LHCN-M2 (cell line): ENCODE results near the gene RBFOX1. TPM values are rescaled to one million over a fixed set of nuclear protein-coding genes. Genes with fewer than 3 reads are reported as not detected.

Experiments
- DNase-seq: peaks from one replicate; pipeline ENCODE4 v3.0.0-alpha.2; 2012; ENCODE audit warnings: low read depth
- total RNA-seq: library from RNA; depleted of rRNA; stranded (reverse); fragments of >200 nt; gene quantifications from 2 replicates; pipeline ENCODE4 v1.2.3, GENCODE V29; 2014

RBFOX1 gene
- total RNA-seq, 1 experiment from 2014 or later, result 3.7 TPM

DNA sequence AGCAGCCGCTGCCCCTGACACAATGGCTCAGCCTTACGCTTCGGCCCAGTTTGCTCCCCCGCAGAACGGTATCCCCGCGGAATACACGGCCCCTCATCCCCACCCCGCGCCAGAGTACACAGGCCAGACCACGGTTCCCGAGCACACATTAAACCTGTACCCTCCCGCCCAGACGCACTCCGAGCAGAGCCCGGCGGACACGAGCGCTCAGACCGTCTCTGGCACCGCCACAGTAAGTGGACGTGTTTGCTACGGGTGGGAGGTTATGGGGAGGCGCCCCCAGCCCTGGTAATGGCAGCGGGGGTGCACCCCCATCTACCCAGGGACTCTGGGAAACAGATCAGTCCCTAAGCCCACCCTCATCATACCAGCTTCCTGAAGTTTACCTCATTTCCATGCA lies 185.5 kb downstream of the RBFOX1 start:
- DNase-seq, result no peak

DNA sequence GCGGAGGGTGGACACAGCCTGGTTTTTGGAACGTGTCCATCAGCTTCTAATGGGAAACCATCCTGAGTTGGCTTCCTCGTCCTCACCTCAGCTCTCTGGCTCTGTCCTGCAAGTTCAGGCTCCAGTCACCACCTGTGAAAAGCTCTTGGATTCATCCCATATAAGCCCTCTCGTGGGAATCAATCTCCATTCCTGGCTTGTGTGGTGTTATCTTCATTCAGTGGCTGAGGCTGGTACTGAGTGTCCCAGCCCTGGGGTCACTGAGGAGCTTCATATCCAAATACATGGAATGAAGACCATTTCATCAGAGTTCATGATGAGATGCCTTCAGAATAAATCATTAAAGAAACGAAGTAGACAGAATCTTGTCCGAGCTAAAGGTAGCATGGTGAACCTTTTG lies 189.2 kb downstream of the RBFOX1 start:
- no peak for DNase-seq

DNA sequence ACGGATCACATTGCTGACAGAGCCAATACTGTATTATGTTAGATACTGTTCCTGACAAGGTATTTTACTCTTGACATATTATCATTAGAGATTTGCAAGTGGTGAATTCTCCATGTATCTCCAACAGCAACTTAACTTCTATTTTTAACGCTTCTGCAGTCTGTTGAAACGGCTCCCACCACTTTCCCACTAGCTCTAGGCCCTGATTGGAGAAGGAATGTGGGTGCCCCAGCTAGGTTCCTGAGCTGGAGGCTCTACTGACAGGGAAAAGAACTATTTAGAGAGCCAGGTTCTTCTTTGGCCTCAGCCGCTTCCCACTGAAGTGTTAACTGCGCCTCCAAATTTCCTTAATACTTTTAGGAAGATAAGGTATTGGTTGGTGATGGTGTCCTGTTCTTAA lies 191.8 kb downstream of the RBFOX1 start:
- DNase-seq, result no peak

DNA sequence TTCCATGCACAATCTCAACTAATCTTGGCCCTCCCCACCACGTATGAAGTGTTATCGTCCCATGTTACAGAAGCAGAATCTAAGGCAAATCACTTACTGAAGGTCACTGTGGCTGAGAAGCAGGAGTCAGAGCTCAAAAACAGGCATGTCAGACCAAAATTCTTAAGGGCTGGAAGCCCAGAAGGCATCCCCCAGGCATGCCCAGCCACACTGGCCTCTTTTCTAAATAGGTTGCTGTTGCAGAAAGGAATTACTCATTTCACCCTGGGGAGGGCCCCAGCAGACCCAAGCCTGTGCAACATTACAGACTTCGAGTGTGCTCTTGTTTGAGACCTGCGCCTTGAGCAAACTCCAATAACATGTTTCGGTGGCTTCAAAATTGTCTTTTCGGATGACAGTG lies 194.1 kb downstream of the RBFOX1 start:
- DNase-seq, result no peak

DNA sequence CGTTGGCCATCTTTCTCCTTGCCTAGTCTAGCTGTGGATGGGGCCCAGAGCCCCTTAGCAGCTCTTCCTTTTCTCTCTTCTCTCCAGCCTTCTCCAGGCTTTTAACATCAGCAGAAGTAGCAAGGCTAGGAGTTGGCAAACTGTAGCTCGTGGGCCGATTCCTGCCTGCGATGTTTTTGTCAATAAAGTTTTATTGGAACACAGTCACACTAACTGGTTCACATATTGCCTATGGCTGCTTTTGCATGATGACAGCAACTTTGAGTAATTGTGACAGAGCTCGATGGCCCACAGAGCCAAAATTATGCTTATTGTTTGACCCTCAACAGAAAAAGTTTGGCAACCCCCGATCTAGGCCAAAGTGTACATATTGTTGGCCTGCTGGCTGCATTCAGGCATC lies 199.9 kb downstream of the RBFOX1 start:
- no peak for DNase-seq

DNA sequence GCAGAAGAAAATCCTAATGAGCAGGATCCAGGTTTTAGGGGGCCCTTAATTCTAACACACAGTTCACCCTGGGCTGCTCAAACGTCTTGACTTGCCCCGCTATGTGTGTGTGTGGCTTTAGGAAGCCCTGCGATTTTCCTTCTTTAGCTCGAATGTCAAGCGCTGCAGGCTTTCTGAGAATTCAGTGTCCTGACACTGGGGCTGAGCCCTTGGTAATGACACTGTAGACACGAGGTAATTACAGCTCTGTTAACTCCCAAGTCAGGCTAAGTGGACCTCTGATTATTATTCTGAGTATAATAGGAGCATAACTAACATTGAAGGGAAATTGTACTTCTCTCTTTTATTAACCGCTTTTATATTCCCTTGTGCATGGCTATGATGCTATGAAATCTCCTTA lies 202.1 kb downstream of the RBFOX1 start:
- DNase-seq, result no peak

DNA sequence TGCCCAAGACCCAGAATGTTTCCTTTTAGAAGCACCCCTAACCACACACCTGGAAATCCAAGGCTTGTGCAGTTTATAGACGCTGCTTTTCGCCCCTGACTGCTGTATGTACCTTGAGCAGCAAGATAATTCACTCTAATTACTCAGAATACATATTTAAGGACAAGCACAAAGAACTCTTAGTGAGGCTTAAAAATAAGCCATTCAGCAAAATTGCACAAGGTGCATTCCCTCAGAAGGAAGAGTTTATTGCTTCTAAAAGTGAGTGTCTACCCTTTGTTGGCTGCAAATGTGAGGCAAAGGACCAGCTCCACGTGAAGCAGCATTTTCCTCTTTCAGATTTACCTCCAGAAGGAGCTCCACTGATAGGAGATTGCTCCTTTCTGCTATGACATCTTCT lies 208.4 kb downstream of the RBFOX1 start:
- no peak for DNase-seq

DNA sequence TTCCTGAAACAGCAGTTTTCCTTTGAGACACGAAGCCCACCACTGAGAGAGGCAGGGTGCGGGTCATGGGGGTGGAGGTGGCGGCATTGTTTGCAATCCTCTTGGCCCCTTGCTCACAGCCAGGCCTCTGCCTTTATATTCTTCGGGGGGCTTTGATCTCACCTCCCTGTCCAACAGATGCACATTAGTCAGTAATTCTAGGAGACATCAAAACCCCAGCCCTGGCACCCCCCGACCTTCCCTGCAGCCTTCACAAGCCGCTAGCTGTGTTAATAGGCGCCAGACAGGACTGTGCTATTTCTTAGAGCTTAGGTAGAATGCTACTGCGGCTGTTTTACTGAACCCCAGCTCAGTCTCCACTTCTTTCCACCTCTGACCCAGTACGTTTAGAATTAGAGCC lies 212.6 kb downstream of the RBFOX1 start:
- DNase-seq, result no peak

DNA sequence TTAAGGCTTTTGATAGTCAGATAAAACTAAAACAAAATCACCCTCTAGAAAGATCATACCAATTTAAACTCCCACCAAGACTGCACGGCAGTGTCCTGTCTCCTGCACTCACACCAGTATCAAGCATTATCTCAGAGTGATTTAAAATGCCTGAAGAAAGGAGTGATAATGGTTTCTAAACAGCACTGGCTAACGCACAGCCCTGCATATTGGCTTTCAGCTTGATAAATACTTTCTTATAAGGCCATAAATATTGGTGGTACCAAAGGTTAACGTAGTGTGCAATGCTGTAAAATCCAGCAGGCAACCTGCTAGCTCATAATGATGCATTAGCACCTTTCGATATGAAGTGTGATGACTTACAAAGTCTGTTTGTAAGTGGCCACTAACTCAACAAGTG lies 214.3 kb downstream of the RBFOX1 start:
- no peak for DNase-seq

DNA sequence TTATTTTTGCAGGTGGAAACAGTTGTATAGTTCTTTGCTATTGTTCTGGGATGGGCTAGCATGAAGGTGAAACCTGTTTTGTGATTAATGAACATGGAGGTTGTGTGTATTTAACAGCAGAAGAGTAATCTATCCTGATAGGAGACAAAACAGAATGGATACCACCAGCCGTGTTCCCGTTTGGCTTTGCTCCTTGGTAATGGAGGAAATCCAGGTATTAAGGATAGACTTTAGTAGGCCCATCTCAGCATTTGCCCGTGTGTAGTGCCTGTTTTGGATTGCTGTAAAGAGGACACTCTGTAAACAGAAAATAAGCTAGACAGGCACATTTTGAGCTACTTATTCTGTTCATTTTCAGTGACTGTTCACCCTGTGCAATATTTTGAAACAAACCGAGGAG lies 215.1 kb downstream of the RBFOX1 start:
- no peak for DNase-seq

DNA sequence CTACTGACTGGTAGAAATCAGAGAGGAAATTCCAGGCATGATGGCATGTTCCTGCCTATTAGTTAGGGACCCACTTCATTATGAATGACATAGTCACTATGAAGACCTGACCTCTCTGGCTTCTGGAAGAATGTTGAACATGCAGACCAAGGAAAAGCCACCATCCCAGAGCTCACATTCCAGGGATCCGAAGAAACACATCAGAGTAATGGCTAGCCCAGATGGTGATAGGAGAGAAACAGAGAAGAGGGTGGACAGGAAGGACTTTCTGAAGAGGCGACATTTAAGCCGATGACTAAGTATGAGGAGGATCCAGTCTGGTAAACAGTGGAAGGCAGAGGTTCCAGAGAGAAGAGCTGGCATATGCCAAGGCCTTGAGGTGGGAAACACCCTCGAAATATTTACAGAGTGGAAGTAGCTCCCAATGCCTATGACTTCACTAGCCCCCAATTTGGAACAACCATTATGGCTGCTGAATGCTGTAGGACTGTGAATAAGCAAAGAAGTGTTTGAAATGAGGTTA lies 216.2 kb downstream of the RBFOX1 start:
- DNase-seq, result peak; percentile 1

DNA sequence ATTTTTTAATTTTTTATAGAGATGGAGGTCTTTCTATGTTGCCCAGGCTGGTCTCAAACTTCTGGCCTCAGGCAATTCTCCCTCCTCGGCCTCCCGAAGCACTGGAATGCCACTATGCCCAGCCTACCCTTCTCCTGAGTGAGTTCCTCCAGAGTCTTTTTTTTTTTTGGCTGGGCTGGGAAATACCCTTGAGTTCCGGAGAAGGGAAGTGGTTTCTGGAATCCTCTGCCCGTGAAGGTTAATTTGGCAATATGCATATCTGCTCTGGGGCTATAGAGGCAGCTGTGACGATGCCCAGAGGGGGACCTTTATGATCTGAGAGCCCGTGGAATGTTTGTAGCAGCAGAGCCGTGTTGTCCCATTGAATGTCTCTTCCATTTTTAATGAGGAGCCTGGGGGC lies 217.5 kb downstream of the RBFOX1 start:
- DNase-seq, result no peak

DNA sequence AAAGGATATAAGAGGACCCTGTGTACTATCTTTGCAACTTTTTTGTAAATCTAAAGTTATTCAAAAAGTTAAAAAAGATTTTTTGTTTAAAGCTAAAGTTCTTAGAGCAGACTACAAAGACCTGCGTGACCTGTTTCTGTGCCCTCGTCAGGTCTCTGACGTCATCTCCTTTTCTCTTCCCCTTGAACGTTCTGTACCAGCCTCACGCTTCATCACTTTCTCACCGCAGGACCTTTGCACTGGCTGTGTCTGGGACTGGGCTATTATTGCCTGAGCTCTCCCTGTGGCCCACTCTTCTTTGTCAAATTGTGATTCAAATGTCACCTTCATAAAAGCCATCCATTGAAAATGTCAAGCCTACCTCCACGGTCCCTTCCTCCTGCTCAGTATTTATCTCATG lies 222.8 kb downstream of the RBFOX1 start:
- DNase-seq, result no peak

DNA sequence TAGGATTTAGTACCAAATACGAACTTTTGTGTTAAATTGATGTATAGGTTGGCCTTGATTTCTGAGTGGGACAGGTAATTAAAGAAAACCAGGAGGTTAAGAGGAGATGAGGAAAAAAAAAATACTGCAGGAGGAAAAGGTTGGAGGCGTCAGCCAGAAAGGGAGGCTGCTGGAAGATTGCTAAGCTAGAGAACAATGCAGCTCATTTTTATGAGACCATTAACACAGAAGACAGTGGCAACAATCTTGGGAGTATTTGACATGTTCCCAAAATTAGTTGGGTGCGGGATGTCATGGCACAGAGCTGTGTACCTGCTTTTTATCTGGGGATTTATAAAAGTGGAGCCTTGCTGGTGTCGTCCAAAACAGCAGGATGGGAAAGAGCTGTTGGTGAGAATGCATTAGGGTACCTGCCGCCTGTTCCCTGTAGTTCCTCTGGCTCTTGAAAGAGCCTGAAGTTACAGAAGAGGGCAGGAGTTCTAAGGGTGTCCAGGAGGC lies 229.3 kb downstream of the RBFOX1 start:
- DNase-seq, result no peak

DNA sequence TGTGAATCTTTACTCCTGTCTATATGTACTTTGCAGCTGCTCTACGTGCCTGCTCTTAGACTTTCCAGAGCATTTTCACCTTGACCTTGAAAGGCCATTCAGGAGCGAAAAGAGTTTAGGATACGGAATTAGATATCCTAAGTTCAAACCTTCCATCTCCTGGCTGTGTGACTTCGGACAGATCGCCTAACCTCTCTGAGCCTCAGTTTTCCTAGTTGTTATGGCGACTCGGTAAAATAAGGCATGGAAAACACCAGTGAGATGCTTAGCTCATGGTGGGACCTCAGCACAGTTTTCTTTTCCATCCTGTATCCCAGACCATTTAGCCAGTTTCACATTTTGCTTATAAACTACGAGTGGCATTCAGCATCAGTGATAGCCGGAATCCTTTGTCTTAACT lies 233.7 kb downstream of the RBFOX1 start:
- DNase-seq, result no peak

DNA sequence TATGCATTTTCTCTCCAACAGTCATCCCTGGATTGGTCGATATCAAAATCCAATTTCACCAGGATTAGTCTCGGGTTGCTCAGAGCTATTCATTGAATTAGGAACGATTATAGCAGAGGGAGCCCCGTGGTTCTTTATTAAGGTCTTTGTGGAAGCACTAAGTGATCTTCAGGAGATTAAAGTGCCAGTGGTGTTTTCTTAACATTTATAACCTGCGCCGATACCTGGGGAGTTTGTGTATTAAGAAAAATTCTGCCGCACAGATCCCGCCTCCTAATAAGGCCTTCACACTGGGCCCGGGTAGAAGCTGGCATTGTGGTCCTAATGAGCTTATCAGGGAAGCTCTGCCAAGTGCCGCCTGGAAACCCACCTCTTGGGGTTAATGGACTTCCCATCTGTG lies 238.7 kb downstream of the RBFOX1 start:
- DNase-seq, result no peak

DNA sequence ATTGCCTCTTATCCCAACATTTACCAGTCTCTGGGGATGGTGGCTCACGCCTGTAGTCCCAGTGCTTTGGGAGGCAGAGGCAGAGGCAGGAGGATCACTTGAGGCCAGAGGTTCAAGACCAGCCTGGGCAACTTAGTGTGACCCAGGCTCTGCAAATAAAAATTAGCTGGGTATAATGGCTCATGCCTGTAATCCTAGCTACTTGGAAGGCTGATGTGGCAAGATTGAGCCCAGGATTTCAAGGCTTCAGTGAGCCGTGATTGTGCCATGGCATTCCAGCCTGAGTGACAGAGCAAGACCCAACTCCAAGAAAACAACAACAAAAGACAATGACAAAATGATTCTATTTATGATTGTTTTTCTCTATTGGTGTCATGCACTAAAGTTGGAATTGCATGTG lies 244.9 kb downstream of the RBFOX1 start:
- no peak for DNase-seq

DNA sequence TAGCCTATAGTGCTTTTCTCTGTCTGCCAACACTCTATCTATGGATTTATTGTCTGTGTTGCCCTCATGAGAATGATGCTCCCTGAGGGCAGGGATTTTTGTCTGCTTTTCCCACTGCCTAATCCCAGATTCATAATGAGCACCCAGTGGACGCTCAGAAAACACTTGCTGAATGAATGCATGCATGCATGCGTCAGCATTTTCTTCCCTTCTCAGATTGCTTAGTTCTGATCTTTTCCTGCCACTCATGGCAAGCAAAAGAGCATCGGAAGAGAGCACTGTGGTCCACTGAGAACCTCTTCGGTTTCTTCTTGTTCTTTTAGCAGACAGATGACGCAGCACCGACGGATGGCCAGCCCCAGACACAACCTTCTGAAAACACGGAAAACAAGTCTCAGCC lies 246.8 kb downstream of the RBFOX1 start:
- DNase-seq, result no peak

DNA sequence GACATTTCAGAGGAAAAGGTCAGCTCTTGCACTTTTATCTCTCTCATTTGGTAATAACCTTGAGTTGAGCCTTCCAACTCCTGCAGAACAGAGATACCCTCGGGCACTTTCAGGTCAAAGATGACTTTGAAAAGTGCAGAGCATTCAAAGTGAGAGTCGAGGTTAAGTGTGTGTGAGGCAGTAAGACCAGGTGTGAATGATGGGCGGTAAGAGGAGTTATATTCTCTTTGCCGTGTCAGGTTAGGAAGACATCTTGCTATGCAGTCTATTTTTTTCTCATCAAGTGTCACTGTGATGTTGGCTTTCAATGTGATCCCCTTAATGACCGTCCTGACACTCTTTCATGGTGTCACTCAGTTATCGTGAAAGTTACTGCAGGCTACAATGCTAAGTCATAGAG lies 248.5 kb downstream of the RBFOX1 start:
- DNase-seq, result no peak

DNA sequence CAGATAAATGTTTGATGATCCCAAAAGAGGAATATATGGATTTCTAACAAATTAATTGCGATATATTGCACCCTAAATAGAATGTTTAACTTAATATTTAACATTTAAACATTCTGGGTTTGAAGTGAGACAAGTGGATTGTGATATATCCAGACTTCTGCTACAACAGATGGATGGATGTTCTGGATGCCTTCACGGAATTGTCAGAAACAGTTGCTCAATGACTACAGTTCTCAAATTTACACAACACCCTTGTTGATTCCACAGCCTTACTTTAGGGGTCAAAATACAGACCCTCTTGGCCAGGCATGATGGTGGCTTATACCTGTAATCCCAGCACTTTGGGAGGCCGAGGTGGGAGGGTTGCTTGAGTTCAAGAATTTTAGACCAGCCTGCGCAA lies 250.8 kb downstream of the RBFOX1 start:
- no peak for DNase-seq

DNA sequence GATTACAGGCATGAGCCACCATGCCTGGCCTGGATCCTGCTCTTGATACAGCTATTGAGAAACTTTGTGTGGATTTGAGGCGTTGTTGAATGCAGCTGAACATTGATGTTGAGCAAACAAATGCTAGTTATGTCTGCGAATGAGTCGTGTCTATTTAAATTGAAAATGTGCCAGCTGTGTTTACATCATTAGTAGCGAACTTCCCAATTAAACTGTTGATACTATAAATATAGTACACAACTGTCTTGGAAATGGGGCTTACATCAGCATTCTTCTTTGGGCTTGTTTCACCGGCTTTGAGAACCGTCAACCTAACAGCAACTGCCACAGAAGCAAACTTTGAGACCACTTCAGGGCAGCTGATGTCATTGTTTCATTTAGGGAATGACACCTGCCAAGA lies 251.9 kb downstream of the RBFOX1 start:
- no peak for DNase-seq

DNA sequence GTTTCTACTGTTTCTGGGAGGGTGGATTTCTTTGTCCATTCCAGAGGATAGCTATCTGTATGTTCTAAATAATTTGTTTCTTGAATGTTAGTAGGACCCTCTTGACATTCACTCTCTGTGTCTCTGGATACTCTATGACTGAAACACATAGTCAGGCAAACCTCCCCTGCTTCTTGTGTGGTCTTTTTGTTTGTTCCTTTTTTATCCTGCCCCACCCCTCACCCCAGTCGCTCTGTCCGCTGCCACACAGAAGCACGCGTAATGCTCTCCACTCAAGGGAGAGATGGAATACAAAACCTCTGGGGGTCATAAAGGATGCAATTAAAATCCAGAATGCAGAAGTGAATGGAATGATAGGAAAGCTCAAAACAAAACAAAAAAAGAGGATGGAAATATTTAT lies 253.1 kb downstream of the RBFOX1 start:
- no peak for DNase-seq

DNA sequence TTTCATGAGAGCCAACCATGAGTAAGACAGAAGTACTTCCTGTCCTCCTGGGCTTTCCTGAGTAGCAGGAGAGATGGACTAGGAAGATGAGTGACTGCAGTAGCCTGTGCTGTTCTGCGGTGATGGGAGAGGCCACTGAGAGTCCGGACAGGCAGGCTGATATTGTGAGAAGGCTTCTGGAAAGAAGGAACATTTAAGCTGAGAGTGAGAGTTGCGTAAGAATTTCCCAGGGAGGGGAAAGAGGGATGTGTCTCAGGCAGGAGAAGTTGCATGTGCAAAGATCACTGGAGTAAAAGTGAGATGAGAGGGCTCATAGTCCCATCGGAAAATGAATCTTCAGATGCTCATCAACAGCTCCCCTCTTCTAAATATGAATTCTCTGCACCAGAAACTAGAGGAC lies 258.3 kb downstream of the RBFOX1 start:
- DNase-seq, result peak; percentile 5

DNA sequence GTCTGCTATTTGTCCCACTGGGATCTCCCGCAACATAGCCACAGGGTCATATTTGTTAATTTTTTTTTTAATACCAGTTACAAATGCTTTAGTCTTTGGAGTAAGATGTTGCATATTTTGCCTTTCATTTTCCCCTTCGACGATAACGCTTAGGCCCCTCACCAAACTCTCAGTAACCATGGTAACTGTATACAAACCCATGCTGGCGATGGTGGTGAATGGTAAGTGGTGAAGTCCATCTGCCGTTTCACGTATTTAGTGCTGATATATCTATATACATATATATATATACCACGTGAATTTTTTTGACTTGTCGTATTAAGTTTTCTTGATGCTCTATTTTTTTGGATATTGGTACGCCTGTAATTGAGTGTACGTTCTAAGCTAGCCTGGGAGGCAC lies 263.7 kb downstream of the RBFOX1 start:
- DNase-seq, result no peak

DNA sequence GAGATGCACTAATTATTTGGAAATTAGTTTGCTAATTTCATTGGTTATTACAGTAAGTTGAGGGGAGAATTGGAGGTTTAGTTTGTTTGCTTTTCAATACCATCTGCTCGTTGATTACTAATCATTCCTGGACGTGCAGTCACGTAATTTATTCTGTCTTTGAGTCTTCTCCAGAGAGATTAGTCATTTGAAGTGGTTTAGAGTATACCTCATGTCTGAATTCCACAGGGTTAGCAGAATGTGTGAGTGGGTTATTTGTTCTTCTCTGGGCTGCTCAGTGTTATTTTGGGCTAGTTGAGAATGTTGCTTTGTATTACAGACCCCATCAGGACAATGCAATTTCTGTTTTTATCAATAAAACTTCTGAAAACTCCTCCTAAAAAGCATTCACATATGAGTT lies 265.0 kb downstream of the RBFOX1 start:
- DNase-seq, result peak; percentile 61
